ENCODE results near the gene STAB1.

Gene STAB1, protein sequence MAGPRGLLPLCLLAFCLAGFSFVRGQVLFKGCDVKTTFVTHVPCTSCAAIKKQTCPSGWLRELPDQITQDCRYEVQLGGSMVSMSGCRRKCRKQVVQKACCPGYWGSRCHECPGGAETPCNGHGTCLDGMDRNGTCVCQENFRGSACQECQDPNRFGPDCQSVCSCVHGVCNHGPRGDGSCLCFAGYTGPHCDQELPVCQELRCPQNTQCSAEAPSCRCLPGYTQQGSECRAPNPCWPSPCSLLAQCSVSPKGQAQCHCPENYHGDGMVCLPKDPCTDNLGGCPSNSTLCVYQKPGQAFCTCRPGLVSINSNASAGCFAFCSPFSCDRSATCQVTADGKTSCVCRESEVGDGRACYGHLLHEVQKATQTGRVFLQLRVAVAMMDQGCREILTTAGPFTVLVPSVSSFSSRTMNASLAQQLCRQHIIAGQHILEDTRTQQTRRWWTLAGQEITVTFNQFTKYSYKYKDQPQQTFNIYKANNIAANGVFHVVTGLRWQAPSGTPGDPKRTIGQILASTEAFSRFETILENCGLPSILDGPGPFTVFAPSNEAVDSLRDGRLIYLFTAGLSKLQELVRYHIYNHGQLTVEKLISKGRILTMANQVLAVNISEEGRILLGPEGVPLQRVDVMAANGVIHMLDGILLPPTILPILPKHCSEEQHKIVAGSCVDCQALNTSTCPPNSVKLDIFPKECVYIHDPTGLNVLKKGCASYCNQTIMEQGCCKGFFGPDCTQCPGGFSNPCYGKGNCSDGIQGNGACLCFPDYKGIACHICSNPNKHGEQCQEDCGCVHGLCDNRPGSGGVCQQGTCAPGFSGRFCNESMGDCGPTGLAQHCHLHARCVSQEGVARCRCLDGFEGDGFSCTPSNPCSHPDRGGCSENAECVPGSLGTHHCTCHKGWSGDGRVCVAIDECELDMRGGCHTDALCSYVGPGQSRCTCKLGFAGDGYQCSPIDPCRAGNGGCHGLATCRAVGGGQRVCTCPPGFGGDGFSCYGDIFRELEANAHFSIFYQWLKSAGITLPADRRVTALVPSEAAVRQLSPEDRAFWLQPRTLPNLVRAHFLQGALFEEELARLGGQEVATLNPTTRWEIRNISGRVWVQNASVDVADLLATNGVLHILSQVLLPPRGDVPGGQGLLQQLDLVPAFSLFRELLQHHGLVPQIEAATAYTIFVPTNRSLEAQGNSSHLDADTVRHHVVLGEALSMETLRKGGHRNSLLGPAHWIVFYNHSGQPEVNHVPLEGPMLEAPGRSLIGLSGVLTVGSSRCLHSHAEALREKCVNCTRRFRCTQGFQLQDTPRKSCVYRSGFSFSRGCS (N-terminal part only)

DNA sequence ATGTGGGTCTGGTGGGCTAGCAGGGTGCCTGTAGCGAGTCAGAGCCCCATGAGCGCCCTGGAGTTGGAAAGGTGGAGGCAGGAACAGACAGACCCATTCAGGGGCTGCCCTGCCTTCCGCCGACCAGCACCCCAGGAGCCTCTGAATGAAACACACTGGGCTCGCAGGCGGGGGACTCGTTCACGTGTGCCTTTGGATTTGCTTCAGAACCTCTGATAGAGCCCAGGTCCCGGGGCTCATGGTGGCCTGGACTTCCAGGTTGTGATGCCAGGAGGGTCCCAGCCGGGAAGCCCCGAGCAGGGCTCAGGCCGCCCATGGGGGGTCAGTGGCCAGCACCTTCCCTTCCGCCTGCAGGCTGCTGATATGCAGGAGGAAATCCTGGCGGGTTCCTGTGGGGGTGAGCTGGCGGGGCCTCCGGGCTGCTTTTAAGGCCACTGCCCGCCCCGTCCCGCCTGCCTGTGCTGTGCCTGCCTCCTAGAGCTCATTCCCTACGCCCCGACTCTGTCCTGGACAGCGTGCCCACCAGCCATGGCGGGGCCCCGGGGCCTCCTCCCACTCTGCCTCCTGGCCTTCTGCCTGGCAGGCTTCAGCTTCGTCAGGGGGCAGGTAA lies at the start of gene STAB1:
Gene STAB1 (plus strand): TSS at position 453 of the 610 bp plus-strand sequence. CDS start 76 bp downstream, at position 529.
- DNase-seq (ENCODE audit: low spot score) = no peak

DNA sequence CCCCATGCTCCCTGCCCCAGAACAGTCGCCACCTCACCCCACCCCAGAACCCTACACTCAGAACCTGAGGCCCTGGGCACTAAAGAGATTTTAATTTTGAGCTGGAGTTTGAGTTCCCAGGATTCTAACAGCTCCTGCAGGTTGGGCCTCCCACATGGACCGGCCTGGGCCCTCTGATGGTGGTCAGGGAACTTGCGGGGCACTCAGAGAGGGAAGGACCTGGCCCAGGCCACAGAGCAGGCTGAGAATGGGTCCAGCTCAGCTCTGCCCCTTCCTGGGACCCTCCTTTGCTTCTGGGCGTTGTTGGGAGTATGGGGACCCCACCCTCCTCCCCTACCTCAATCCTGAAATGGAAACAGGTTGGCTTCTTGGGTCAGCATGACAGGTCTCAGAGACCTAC lies 49.1 kb upstream of the STAB1 start:
- DNase-seq (ENCODE audit: low spot score) = no peak

DNA sequence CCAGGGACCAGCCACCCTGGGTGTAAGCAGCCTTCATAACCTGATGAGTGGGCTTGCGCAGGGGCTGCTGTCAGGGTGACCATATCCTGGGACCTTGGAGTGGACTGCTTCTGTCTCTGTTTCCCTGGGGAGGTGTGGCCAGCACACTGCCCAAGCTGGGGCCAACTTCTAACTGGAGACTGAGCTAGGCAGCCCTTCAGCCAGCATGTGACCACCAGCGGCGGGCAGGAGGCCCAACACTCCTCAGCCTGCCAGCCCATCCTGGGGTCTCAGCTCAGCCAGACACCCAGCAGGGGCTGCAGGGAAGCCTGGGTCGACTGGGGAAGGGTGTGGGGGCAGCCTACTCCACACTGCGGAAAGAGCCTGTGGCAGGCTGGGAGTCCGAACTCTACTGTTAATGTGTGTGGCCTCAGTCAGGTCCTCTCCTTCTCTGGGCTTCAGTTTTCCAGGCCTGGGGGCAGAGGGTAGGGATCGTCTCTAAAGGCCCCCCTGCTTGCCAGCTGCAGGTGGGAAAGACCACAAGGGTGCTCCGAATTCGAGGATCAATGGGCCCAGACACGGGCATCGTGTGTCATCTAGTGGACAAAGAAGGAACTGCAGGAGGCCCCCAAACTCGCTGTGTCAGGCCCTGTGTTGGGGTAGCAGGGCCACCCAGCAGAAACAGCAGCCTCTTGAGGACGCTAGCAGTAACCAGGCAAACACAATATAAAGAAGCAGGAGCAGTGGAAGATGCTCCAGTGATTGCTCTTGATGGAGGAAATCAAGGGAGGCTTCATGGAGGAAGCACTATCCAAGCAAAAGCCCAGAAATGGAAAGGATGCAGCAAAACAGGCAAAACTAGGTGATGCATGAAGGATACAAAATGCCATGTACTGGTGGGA lies 48.3 kb upstream of the STAB1 start:
- peak; percentile 75 for DNase-seq (ENCODE audit: low spot score)

DNA sequence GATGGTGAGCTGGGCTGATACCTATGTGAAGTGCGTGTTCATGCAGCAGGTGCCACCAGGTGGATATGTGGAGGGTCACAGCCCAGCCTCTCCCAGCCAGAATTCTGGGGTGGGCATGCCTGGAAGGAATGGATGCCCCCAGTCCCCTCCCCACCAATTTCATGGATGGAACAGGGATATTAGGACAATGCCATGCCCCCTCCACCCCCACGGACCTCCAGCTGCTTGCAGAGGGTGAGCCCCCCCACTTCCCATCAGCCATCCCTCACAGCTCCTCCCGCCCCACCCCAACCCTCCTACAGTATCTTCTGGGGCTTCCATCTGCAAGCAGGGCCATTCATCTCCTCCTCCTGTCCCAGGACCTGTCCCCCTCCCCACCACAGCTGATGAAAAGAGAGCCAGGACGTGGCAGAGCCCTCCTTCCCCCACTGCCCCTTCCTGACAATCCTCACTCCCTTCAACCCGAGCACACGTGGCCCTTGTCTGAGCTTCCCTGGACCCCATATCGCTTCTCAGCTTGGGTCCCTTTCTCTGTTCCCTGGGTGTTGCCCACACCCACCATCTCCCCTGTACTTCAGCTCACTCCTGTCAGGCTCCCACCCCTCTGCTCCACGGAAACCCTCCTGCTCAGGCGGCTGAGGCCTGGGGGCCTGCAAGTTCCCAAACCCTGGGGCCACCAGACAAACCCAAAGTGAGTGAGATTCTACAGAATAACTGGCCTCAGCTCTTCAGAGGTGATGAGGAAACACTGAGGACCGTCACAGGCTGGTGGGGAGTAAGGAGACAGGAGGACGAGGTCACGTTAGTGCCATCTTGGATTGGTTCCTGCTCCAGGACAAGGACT lies 47.4 kb upstream of the STAB1 start:
- no peak for DNase-seq (ENCODE audit: low spot score)

DNA sequence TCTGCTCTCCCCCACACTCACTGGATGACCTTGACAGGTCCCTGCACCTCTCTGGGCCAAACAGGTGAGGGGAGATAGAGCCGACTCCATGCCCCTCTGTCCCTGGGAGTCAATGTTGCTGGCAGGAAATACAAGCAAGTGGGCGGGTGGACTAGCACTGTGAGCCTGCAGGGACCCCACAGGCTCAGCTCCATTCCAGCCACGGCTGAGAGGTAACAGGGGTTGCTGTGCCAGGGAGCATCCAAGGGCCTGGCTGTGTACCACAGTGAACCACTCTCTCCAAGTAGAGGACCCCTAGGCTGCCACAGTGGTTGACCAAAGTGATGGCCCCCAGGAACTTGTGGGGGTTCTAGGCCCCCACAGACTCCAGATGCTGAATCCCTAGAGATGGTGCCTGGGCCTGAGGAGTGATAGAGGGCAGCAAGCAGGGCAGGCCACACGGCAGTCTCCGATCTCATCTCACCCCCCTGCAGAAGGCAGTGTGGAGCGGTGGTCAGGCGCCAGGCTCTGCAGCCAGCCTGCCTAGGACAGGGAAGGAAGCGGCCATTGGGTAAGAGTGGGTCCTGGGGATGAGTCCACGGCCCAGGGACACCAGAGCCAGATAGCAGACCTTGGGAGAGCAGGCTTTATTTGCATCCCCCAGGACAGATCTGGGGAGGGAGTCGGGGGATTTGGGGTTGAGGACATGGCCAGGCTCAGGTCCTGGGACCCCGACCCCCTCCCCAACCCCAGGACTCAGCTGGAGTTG lies 44.5 kb upstream of the STAB1 start:
- no peak for DNase-seq (ENCODE audit: low spot score)

DNA sequence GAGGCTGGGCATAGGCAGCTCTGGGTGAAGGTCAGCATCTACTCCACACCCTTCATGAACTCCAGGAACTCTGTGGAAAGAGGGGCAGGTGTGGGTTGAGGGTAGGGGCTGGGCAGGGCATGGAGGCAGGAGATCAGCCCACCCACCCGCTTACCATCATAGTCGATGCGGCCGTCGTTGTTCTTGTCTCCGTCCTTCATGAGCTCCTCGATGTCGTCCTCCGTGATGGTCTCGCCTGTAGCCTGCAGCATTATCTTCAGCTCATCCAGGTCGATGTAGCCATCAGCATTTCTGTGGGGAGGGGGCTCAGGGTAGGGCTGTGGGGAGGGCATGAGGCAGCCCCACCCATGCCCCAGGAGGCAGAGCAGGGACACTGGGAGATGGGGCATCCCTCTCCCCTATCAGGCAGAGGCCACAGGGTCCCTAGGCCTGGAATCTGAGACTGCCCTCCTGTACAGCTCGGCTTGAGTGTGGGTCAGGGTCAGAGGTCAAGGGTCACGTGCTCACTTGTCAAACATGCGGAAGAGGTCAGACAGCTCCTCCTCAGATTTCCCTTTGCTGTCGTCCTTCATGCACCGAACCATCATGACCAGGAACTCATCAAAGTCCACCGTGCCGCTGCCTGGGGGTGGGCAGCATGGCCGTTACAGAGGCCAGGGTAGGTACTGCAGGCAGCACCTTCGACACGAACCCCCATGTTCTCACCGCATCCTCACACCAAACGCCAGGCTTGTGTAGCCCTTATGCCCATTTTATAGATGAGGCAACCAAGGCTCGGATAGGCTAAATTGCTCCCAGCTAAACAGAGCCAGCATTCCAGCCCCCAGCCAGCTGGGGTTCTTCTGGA lies 43.7 kb upstream of the STAB1 start:
- no peak for DNase-seq (ENCODE audit: low spot score)

DNA sequence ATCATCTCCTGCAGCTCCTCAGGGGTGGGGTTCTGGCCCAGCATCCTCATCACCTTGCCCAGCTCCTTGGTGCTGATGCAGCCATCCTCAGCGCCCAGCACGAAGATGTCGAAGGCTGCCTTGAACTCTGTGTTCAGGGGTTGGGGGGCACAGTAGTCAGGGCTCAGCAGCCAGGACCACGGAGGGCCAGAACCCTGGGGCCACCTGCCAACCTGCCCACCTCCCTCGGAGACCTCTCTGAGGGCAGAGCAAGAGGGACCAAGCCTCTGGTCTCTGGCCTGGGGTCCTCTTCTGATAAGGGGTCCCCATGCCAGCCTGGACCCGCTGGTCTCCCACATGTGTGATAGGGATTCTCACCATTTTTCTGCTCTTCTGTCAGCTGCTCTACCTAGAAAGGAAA lies 43.0 kb upstream of the STAB1 start:
- no peak for DNase-seq (ENCODE audit: low spot score)

DNA sequence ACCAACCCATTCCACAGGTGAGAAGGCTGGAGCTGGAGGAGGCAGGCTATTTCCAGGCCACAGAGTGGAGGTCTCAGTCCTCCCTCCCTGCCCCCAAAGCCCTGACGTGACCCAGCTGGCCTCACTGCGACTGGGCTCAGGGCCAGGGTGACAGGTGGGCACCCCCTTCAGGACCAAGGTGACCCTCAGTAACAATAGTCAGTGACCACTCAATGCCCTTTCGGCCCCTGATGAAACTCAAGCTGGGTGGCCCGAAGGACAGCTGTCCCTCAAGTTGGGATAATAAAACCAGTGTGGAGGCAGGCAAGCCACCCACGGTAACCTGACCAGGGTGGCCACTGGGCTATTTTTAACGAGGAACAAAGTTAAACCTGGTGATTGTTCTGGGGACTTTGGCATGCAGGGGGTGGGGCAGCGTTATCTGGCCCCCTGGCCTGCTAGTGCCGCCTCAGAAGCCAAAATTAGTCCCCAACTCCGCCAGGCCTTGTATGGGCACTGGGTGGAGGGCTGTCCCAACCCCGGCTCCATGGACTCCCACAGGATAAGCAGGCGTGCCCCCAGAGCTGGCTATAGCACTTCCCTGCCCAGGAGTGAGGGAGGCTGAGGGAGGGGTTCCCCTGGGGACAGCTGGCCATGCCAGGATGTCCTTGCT lies 42.4 kb upstream of the STAB1 start:
- no peak for DNase-seq (ENCODE audit: low spot score)

DNA sequence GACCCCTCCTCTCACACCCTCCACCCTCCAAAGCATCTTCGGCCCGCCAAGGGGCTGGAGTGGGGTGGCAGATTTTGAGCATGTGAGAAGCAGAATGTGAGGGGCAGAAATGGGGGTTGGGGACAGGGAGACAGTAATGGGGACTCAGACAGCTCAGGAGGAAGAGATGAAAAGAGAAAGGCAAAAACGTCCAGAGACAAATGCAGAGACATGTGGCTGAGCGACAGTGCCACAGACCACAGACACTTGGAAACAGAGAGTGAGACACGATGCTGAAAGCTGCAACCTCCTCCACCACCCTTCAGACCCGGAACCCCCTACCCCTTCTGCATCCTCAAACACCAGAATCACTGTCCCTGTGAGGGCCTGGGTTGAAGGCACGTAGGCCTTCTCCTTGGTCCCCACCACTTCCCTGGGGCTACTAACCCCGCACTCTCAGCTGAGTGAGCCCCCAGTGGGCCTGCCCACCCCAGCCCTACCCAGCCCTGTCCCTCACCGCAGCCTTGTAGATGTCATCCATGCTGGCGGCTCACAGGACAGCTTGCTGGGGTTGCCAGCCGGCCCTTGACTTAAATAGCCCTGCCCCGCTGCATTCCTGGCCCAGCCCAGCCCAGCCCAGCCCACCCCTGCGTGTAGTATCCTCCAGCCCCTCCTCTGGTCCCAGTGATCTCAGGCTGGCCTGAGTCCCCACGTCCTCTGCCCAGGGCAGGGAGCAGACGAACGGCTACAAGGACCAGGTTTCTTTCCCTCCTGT lies 41.5 kb upstream of the STAB1 start, which contains the start of gene TNNC1:
Gene TNNC1 (minus strand): TSS at position 546 of the 754 bp plus-strand sequence. CDS start 26 bp downstream, at position 520.
- DNase-seq (ENCODE audit: low spot score) = no peak

DNA sequence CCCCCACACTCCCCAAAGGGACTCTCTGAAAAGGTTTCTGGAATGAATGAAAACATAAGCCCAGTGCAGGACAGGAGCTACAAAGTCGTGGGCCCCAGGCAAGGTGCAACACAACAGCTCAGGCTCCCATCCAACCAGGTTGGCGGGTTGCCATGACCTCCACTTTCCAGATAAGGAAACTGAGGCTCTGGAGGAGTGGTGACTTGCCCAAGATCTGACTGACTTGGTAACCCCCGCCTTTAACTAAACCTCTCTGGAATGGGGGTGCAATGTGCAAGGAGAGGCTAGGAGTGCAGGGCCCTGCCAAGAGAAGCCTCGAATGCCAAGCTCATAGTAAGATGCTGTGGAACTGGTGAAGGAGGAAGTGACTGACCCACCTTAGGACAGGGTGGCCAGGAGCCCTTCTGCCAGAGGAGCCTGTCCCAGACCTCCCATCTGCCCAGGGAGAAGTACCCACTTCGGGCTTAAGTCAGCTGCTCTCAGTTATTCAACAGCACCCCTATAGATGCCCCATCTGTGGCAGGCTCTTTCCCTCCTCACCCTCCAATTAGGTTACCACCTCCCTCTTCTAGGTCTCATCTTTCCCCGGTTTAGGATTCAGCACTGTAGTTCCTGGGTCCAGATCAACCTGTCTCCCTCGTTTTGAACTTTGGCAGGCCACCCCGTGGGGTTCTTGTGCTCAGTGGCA lies 40.7 kb upstream of the STAB1 start:
- DNase-seq (ENCODE audit: low spot score) = no peak

DNA sequence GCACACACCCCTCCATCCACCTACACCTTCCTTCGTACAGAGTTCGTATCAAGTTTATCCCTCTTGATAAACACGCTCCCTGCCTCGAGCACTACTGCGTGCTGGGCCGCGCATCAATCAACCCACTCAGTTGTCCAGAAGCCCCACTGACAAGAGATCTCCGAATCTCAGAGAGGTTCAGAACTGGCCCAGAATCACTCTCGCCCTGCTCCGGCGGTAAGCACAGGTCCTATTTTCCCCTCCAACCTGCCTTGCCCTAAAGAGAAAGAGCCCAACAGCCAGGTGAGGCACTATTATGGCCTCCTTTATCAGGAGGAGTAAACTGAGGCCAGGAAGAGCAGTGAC lies 40.2 kb upstream of the STAB1 start:
- no peak for DNase-seq (ENCODE audit: low spot score)

DNA sequence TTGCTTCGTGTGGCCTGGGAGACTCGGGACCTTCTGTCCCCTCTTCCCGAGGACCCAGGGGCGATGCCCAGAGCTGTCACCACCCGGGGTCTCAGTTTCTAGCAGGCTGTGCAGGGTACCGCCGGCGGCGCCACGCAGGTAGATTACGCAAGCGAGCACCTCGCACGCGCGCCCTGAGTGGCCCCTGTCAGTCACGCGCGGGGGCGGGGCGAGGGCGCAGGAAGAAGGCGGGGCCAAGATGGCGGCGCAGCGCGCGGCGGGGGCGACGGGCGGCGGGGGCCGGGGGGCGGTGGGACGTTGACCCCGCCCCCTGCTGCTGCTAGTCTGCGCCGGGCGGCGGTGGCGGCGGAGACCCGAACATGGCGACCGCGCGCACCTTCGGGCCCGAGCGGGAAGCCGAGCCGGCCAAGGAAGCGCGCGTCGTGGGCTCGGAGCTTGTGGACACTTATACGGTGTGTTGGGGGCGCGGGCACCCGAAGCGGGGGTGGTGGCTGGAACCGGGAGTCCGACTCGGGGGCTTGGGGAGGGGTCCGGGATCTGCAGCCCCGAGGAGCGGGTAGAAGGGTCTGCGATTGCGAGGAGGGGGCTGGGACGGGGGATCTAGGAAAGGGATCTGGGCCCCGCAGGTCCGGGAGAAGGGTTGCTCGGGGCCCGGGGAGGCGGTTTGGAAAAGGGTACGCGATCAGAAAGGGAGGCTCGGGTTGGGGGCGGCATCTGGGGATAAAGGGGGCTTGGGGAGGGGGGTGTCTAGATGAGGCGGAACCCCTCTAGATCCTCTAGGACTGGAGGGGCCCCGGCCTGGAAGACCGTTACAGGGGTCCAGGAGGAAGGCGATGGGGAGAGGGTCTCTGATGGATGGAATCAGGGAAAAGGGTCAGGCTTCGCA lies 39.6 kb upstream of the STAB1 start, which contains the start of gene NISCH:
Gene NISCH (plus strand): TSS at position 322 of the 886 bp plus-strand sequence. CDS start 38 bp downstream, at position 360.
- peak; percentile 96 for DNase-seq (ENCODE audit: low spot score)

DNA sequence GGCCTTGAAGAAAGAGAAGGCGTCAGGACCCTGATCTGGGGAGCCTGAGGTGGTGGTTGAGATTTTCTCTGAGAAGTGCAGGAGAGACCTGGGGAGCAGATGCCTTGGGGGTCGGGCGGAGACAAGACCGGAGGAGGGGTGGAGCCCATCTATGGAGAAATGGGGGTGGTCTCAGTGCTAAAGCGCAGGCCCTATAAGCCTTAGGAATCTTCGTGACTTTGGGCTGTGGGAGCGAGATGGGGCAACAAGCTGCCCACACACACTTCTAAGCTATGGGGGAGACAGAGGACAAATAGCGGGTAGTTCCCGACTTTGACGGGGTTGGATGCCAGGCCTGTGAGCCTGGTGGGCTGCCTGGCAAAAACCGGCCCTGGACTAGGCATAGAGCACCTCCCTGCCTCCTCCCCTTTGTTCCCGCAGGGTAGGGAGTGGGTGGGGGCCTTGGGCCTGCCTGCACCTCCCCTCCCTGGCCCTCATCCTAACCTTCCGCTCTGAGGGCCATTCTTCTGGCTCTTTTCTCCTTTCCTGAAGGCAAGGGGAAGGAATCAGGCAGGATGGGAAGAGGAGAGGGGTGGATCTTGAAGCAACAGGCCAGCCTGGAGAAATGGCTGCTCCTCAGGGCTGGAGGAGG lies 38.9 kb upstream of the STAB1 start:
- DNase-seq (ENCODE audit: low spot score) = peak; percentile 61

DNA sequence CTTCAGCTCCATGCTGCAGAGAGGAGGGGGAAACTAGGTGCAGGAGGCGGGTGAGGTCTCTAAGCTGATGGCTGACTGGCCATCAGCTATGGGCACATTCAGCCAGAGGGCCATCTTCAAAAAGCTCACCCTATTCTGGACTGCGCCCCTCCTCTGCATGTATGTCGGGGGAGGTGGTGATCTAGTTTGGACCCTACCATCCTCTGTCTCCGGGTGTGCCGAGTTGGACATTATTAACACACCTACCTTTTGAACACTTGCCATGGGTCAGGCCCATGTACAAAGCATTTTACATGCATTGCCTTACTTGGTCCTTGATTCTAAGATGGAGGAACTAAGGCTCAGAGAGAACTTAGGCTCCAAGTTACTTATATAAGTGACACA lies 38.3 kb upstream of the STAB1 start:
- DNase-seq (ENCODE audit: low spot score) = no peak
